Measurements from ENCODE around the gene XKR8. TPM values are rescaled to one million over a fixed set of nuclear protein-coding genes. Genes with fewer than 3 reads are reported as not detected.
A peak's percentile ranks its signal among the peaks of the same experiment; 100 is the strongest.

Gene XKR8
- total RNA-seq, 1 experiment from 2014 or later = 2.8 TPM

DNA sequence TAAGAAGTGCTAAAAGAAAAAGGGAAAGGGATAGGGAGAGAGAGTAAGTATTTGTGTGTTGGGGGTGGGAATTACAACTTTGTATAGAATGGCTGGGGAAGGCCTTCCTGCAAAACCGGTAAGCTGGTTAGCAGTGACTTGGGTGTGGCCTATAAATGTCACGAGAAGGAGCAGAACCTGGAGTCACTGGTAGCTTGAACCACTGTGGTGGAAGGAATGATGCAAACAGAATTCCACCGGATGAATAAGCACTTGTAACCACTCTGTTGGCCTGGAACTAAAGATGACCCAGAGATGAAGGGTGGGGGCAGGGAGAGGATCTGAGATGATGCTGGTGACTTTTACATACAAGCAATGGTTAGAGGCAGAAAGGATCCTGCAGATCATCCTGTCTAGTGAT lies 8.9 kb downstream of the XKR8 start:
- H3K27me3 Mint-ChIP-seq (ENCODE audit: insufficient read depth, unreplicated experiment) = no peaks in the 10 kb centered on the region
- no TSS peak for BruUV-seq (replicated peaks)
- no peak overlapping the region for H3K4me3 Mint-ChIP-seq (ENCODE audit: unreplicated experiment)
- ChIA-PET CTCF (interaction anchor here (0.7 kb wide), 1 partner anchor 21 kb away, joined by 5 read pairs; no protein-coding TSS in a partner anchor), POLR2A (interaction anchor here (0.6 to 1.4 kb wide), 4 partner anchors 9 to 111 kb away, joined by 3 to 7 read pairs (median 3); partner anchors contain the start of gene XKR8)
- TF ChIP-seq, protein P1, sequence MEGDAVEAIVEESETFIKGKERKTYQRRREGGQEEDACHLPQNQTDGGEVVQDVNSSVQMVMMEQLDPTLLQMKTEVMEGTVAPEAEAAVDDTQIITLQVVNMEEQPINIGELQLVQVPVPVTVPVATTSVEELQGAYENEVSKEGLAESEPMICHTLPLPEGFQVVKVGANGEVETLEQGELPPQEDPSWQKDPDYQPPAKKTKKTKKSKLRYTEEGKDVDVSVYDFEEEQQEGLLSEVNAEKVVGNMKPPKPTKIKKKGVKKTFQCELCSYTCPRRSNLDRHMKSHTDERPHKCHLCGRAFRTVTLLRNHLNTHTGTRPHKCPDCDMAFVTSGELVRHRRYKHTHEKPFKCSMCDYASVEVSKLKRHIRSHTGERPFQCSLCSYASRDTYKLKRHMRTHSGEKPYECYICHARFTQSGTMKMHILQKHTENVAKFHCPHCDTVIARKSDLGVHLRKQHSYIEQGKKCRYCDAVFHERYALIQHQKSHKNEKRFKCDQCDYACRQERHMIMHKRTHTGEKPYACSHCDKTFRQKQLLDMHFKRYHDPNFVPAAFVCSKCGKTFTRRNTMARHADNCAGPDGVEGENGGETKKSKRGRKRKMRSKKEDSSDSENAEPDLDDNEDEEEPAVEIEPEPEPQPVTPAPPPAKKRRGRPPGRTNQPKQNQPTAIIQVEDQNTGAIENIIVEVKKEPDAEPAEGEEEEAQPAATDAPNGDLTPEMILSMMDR (IDR thresholded peaks at IDR 0.05; ENCODE audit: unreplicated experiment) = no peak
- H3K9me3 Mint-ChIP-seq (ENCODE audit: unreplicated experiment) = no peaks in the 10 kb centered on the region
- peaks cover 31% of the 10 kb centered on the region for H3K4me1 Mint-ChIP-seq (ENCODE audit: insufficient read depth, unreplicated experiment)
- DNase-seq (ENCODE audit: unreplicated experiment) = peak; percentile 60
- peak overlapping the region; percentile 43 for H3K27ac Mint-ChIP-seq (ENCODE audit: low read depth, unreplicated experiment)
- H3K36me3 Mint-ChIP-seq (ENCODE audit: insufficient read depth, unreplicated experiment) = peaks cover 43% of the 10 kb centered on the region
- intact Hi-C loops (cut with micrococcal nuclease) = no loop called here

- intact Hi-C loops (cut with micrococcal nuclease) = no loop called here
- H3K27ac Mint-ChIP-seq (ENCODE audit: low read depth, unreplicated experiment) = no peak overlapping the region
- peaks cover 31% of the 10 kb centered on the region for H3K4me1 Mint-ChIP-seq (ENCODE audit: insufficient read depth, unreplicated experiment)
- H3K27me3 Mint-ChIP-seq (ENCODE audit: insufficient read depth, unreplicated experiment) = no peaks in the 10 kb centered on the region
- no peaks in the 10 kb centered on the region for H3K9me3 Mint-ChIP-seq (ENCODE audit: unreplicated experiment)
- TF ChIP-seq, protein P1 (IDR thresholded peaks at IDR 0.05; ENCODE audit: unreplicated experiment) = no peak
- no peak for DNase-seq (ENCODE audit: unreplicated experiment)
- no peak overlapping the region for H3K4me3 Mint-ChIP-seq (ENCODE audit: unreplicated experiment)
- ChIA-PET CTCF (interaction anchor here (0.6 to 1.3 kb wide), 4 partner anchors 10 to 137 kb away, joined by 3 to 4 read pairs (median 3); partner anchors contain the start of gene XKR8), POLR2A (interaction anchor here (0.6 to 3.4 kb wide), 3 partner anchors 9 to 37 kb away, joined by 3 to 21 read pairs (median 6); partner anchors contain the start of gene XKR8)
- no TSS peak for BruUV-seq (replicated peaks)
- peaks cover 44% of the 10 kb centered on the region for H3K36me3 Mint-ChIP-seq (ENCODE audit: insufficient read depth, unreplicated experiment)
These were observed 10.6 kb downstream of the XKR8 start for GRCh38 chr1:27970401-27970800.

DNA sequence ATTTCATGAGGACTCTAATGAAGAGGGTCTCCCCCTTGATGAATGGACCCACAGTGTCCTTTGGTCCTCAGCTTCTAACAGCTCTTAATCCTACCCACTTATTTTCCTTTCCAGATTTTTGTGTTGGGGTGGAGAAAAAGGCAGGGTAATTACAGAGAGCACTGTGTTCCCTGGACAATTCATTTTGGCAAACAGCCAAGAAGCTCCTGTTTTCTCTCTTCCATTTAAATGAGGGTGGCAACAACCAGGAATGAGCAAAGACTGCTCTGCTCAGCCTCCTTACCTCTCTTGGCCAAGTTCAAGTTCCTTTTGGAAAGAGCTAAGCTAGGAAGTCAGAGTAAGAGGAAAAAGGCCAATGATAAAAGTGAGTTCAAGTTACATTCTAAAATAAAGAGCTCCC lies 11.9 kb downstream of the XKR8 start:
- Mint-ChIP-seq H3K27ac (ENCODE audit: low read depth, unreplicated experiment) (peak overlapping the region; percentile 55), H3K9me3 (ENCODE audit: unreplicated experiment) (no peaks in the 10 kb centered on the region), H3K27me3 (ENCODE audit: insufficient read depth, unreplicated experiment) (no peaks in the 10 kb centered on the region), H3K36me3 (ENCODE audit: insufficient read depth, unreplicated experiment) (peaks cover 43% of the 10 kb centered on the region), H3K4me1 (ENCODE audit: insufficient read depth, unreplicated experiment) (peaks cover 28% of the 10 kb centered on the region), H3K4me3 (ENCODE audit: unreplicated experiment) (no peak overlapping the region)
- ChIA-PET CTCF (interaction anchor here (0.6 to 1.0 kb wide), 6 partner anchors 10 to 671 kb away, joined by 3 to 6 read pairs (median 4); no protein-coding TSS in a partner anchor), POLR2A (interaction anchor here (0.6 to 3.4 kb wide), 8 partner anchors 8 to 422 kb away, joined by 3 to 21 read pairs (median 4); partner anchors contain the start of gene XKR8)
- DNase-seq (ENCODE audit: unreplicated experiment) = peak; percentile 19
- no TSS peak for BruUV-seq (replicated peaks)
- intact Hi-C loops (cut with micrococcal nuclease) = no loop called here
- TF ChIP-seq, protein P1 (IDR thresholded peaks at IDR 0.05; ENCODE audit: unreplicated experiment) = no peak

DNA sequence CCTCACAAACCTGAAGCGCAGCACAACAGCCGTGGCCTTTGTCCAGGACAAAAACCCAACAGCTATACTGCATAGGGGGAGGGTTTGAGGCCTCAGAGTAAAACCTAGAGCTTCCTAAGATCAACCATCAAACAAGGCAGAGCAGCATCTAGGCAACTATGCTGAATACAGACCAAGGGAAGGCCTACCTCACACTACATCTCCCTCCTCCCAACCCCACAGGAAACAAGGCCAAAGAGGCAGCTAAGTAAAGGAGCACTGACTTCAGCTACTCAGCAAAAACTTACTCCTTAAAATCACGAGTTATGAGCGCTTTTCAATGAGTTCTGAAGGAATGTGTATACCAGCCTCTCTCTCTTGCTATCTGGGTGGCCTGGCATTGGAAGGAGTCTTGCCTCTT lies 12.4 kb downstream of the XKR8 start:
- CTCF ChIA-PET = interaction anchor here (0.6 to 0.9 kb wide), 5 partner anchors 9 to 303 kb away, joined by 3 to 6 read pairs (median 4); no protein-coding TSS in a partner anchor

More for the DNA sequence above, 12.4 kb downstream of the XKR8 start:
- H3K4me1 Mint-ChIP-seq (ENCODE audit: insufficient read depth, unreplicated experiment) = peaks cover 25% of the 10 kb centered on the region
- TF ChIP-seq, protein P1 (IDR thresholded peaks at IDR 0.05; ENCODE audit: unreplicated experiment) = no peak
- H3K9me3 Mint-ChIP-seq (ENCODE audit: unreplicated experiment) = no peaks in the 10 kb centered on the region
- H3K36me3 Mint-ChIP-seq (ENCODE audit: insufficient read depth, unreplicated experiment) = peaks cover 47% of the 10 kb centered on the region
- POLR2A ChIA-PET = interaction anchor here (0.6 to 3.4 kb wide), 8 partner anchors 8 to 421 kb away, joined by 3 to 21 read pairs (median 4); partner anchors contain the start of gene XKR8
- DNase-seq (ENCODE audit: unreplicated experiment) = no peak
- BruUV-seq (replicated peaks) = no TSS peak
- no peak overlapping the region for H3K4me3 Mint-ChIP-seq (ENCODE audit: unreplicated experiment)
- no peaks in the 10 kb centered on the region for H3K27me3 Mint-ChIP-seq (ENCODE audit: insufficient read depth, unreplicated experiment)
- intact Hi-C loops (cut with micrococcal nuclease) = no loop called here
- peak overlapping the region; percentile 55 for H3K27ac Mint-ChIP-seq (ENCODE audit: low read depth, unreplicated experiment)
